ENCODE data around the gene CLTB.

- TF ChIP-seq, protein P1, sequence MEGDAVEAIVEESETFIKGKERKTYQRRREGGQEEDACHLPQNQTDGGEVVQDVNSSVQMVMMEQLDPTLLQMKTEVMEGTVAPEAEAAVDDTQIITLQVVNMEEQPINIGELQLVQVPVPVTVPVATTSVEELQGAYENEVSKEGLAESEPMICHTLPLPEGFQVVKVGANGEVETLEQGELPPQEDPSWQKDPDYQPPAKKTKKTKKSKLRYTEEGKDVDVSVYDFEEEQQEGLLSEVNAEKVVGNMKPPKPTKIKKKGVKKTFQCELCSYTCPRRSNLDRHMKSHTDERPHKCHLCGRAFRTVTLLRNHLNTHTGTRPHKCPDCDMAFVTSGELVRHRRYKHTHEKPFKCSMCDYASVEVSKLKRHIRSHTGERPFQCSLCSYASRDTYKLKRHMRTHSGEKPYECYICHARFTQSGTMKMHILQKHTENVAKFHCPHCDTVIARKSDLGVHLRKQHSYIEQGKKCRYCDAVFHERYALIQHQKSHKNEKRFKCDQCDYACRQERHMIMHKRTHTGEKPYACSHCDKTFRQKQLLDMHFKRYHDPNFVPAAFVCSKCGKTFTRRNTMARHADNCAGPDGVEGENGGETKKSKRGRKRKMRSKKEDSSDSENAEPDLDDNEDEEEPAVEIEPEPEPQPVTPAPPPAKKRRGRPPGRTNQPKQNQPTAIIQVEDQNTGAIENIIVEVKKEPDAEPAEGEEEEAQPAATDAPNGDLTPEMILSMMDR (IDR thresholded peaks at IDR 0.05): no peak
- TF ChIP-seq EP300 (IDR thresholded peaks at IDR 0.05; ENCODE audit: low read depth) (no peak), POLR2A (IDR thresholded peaks at IDR 0.05) (no peak)
Measured at GRCh38 chr5:176386491-176386890, 29.8 kb downstream of the CLTB start.
